H1 (cell line): ENCODE measurements around the gene PLEKHM1.

Experiments used
- MAX ChIP-seq: IDR thresholded peaks from 2 replicates; pipeline ENCODE4 v1.6.1; 2012; ENCODE audit warnings: inconsistent platforms
- NANOG ChIP-seq: IDR thresholded peaks from 2 replicates; pipeline ENCODE4 v1.6.1; 2011; ENCODE audit warnings: low read length, low read depth, mild to moderate bottlenecking, inconsistent platforms; ENCODE audit not compliant: insufficient read depth, poor library complexity, severe bottlenecking
- TBP ChIP-seq: IDR thresholded peaks from 2 replicates; pipeline ENCODE4 v1.6.1; 2011; ENCODE audit warnings: low read depth, low read length, improper control_type of control experiment
- TF ChIP-seq, protein P1 (sequence below): IDR thresholded peaks from 2 replicates; pipeline ENCODE4 v1.6.1; 2011; ENCODE audit warnings: low read depth, mild to moderate bottlenecking, low read length; ENCODE audit not compliant: insufficient read depth

DNA sequence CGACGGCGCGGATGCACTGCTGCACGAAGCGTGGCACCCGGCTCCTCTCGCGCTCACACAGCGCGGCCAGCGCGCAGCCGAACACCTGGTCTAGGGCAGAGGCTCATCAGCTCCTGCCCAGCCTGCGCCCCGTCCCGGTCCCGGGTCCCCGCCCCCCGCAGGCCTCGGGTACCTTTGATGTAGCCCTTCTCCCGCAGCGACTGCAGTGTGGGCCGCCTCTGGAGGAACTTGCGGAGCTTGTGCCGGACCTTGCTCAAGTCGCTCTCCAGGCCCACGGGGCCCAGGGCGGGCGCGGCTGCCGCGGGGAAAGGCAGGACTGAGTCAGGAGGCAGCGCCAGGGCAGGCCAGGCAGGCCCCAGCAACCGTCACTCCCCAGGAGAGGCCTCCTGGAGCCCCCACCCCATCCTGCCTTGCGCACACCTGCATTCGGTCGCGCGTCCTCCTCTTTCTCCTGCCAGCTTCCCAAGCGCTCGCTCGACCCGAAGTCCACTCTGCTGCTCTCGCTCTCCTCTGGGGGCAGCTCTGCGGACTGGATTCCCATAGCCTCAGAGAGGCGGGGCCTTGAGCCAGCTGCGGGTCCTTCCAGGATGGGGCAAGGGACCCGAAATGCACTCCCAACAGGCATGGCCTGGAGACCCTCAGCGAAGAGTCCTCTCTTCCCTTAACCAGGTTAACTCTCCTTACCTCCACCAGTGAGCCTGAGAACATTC lies 93.9 kb downstream of the PLEKHM1 start:
- TF ChIP-seq MAX: no peak
- TF ChIP-seq, protein P1, sequence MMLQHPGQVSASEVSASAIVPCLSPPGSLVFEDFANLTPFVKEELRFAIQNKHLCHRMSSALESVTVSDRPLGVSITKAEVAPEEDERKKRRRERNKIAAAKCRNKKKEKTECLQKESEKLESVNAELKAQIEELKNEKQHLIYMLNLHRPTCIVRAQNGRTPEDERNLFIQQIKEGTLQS: no peak
- no peak for TF ChIP-seq NANOG
- no peak for TF ChIP-seq TBP
